HG02981 (cell line): Measurements from ENCODE around the gene JUN.

ENCODE experiments used
- ATAC-seq: cut with Tn5 transposase; IDR thresholded peaks from one replicate; pipeline ENCODE4 v1.9.1; 2021; ENCODE audit warnings: mild to moderate bottlenecking, moderate library complexity; ENCODE audit not compliant: unreplicated experiment

Gene JUN

DNA sequence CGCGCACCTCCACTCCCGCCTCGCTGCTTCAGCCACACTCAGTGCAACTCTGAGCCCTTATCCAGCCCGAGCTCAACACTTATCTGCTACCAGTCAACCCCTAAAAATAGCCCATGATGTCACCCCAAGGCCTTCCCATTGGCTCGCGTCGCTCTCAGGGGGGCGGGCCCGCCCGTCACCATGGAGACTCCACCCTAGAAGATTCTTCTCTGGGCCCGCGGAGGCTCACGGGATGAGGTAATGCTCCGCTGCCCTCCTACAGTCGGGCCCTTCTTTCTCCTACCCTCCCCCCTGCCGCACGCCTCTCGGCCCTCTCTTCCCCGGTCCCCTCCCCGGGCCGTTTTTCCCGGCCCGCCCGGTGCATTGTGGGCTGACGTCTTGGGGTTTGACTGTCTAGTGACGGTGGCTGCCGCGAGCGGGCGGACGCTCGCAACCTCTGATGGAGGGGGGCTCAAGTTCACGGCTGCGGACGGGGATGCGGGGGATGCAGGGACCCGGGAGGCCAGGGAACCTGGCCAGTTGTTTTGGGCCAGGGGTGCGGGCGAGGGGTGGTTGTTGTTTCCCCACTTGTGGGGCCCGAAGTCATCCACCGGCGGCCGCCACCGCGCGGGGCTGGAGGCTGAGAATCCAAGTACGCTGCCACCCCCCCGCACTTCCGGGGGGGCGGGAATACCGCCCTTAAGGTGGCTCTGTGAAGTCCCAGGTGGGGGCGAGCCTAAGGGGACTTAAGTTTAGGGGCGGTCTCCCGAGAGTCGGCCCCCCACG is at the start of gene JUN:
Gene JUN (minus strand): TSS at position 55 of the 765 bp plus-strand sequence. CDS start 977 bp downstream, outside the sequence.
- ATAC-seq: peak; percentile 78

DNA sequence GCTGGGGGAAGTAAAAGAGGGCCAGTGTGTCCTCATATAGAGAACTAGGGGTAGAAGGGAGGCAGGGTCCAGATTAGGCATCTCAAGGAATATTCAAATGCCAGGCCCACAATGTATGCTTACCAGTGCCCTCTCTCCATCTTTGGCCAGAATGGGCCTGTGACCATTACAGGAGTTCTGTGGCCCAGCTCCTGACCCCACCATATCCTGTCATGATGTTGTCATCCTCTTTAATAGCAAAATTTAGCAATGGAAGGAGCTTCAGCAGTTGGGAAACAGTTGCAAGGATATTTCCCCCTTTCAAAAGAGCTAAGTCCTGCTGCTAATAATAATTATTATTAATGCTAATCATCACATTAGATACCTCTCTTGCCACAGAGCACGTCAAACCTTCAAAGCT is 49.3 kb upstream of the JUN start:
- no peak for ATAC-seq

DNA sequence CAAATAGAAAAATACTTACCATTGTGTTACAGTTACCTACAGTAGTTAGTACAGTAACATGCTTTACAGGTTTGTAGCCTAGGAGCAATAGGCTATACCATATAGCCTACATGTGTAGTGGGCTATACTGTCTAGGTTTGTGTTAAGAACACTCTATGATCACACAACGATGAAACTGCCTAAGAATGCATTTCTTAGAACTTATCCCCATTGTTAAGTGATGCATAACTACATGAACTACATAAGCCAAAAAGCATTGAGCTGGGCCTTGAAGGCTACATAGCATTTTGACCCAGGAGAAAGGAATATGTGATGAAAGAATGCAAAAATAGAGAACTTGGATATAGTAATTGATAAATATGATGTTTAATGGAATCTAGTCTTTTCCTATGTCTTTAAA is 46.4 kb upstream of the JUN start:
- ATAC-seq: no peak

DNA sequence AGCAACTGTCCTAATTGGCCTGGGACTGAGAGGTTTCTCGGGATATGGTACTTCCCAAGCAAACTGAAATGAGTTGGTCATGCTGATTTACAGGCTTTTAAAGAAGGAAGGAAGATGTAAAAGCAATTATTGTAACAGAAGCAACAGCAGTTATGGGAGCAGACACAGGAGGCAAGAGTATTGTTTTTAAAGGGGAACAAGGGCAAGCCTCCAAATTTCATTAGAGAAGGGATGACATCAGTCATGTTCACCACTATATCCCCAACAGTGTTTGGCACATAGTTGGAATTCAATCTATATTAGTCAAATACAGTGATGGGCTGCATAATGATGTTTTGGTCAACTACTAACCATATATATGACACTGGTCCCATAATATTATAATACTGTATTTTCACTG is 46.0 kb upstream of the JUN start:
- no peak for ATAC-seq

DNA sequence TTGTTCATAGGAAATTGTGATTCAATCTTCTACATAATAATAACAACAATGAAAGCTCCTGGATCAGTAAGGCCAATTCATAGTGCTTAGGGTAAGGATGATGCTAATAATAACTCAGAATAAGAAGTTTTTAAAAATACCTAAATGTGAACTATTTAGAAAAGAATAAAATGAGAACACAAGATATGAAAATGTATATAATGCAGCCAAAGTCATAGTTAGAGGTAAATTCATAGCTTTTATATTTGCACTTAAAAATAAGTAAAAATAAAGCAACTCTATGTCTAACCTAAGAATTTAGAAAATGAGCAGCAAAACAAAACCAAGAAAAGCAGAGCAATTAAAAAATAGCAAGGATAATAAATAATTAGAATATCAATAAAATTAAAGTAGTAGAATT is 43.5 kb upstream of the JUN start:
- ATAC-seq: no peak

DNA sequence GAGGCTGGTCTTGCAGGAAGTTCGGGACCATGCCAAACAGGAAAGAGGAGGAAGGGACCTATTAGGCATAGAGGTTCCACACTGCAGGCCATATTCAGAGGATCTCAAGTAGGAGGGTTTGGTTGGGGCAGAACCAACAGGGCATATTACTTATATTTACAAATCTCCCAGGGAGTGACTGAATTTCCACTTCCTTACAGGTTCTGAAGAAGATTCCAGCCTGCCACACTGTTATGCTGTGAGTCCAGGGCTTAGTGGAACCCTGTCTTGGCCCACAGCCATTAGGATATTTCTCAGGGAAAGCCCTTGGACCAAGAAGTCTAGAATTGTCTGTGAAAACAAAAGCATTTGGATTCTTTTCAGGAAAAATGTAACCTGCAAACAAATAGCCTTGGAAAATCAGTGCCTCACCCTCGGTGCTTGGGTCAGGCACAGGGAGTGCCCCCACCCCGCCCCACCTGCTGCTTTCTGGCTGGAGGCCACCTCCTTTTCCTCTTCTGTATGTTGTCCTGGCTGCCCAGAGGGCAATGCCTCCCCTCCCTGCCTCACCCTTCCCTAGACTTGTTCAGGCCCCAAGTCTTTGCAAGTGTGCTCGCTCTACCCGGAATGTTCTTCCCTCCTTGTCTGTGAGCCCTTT is 41.0 kb upstream of the JUN start:
- ATAC-seq: no peak

DNA sequence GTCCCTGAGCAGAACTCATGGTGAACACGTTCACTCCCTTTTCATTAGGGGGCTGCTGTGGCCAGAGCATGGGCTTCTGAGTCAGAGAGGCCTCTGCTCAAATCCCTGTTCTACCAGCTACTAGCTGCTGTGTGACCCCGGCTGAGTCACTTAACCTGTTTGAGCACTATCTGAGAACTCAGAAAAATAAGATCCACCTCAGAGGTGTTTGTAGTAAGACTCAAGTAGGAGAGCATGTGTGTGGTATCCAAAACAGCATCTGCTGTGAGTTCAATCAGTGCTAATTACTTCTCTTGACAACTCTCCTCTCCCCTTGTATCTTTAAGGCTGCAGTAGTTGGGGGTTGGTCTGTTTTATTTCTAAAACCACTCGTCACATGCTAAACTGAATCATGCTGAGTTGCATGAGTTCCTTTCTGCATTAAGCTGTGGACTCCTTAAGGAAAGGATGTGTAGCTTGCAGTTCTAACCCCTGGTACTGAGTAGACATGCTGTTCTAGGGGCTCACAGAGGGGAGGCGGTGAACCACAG is 39.7 kb upstream of the JUN start:
- ATAC-seq: no peak

DNA sequence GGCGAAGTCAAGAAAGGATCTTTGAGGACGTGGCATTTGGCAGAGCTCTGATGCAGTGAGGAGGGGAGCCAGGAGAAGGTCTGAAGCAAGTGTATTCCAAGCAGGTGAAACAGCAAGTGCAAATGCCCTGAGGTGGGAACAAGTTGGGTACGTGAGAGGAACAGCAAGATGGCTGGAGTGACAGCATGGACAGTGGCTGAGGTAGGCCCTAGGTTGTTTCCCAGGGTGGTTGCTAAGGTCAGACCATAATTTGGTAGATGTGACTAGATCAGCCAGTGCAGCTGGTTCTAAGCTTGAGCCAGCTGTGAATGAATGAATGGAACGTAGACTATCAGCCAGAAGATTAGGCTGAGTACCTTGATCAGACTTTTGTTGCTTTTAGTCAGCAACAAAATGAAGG is 37.5 kb upstream of the JUN start:
- no peak for ATAC-seq

DNA sequence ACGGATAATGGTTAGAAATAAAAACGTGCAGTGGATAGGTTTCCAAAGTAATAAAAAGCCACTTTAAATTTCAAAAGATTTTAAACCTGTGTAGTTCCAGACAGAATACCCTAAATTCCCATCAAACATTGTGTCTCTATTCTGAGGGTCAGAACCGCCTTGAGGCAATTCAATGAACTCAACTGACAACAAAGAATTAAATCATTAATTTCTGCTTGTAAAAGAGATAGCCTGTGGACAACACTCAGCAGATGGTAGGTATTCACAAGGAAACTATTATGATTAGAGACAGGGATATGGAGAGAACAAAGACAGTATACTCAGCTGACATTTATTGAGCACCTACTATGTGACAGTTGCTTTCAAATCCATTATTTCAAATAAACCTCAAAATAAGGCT is 35.1 kb upstream of the JUN start:
- ATAC-seq: no peak

DNA sequence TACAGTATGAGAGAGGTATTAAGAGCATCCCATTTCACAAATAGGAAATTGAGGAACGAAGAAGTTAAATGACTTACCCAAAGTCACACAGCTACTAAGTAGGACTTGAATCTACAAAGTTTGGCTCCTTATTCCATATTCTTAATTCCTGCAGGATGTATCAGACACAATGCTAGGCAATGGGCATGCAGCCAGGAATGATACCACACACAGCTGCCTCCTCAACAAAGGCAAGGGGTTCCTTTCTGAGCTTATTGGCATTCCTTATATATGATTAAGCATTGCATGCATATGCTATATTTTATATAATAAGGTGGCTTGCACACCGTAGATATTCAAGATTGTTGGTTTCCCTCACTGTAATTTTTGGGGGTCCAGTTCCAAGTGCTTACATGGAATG is 34.2 kb upstream of the JUN start:
- ATAC-seq: no peak

DNA sequence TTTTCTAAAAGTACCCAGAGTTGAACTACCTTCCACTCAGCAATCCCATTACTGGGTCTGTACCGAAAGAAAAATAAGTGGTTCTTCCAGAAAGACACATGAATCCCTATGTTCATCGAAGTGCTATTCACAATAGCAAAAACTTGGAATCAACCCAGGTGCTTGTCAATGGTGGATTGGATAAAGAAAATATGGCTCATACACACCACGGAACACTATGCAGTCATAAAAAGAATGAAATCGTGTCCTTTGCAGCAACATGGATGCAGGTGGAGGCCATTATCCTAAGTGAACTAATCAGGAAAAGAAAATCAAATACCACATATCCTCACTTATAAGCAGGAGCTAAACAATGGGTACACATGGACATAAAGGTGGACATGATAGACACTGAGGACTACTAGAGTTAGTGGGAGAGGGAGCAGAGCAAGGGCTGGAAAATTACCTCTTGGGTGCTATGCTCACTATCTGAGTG is 32.9 kb upstream of the JUN start:
- ATAC-seq: no peak

DNA sequence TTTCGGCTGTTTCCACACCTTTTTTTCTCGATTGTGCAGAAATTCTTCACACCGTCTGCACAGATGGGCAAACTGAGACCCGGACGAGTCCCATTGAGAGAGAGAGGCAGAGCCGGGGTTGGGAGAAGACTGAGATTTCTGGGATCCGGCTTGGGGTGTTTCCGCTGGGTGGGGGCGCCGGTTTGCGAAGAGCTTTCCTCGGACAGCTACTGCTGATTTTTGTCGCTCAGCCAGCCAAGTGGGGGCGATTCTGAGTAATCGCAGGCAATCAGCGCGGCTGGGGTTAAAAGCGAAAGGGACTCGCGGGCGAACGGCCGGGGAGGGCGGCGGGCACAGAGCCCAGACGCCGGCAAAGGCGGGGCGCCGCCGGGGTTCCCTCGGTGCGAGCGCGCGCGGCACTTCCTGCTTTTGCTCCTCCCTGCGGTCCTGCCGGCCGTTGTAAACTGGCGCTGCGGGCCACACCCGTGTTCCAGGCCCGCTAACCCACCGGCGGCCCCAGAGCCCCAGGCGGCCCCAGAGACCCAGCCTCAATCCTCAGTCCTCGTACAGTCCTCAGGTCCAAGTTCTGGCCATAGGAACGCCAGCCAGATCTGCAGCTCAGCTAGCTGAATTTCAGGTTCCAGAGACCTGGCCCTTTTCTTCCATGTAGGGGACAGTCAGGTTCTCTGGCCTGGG is 32.4 kb upstream of the JUN start:
- ATAC-seq: peak; percentile 84

DNA sequence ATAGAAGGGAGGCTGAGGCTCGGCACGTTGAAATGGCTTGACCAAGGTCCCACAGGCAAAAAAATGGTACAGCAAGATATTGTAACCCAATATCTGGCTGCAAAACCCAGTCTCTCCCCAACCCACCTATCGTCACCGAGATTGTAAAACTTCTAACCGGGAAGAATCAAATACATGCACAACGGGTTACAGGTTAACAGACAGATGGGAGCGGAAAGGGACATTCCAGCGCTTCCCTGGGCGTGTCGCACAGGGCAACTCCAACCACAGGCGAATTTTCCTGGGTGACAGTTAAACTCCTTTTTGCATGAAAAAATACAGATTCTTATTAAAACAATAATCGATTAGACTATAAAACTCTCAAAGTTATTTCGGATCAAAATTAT is 31.8 kb upstream of the JUN start:
- ATAC-seq: peak; percentile 24

DNA sequence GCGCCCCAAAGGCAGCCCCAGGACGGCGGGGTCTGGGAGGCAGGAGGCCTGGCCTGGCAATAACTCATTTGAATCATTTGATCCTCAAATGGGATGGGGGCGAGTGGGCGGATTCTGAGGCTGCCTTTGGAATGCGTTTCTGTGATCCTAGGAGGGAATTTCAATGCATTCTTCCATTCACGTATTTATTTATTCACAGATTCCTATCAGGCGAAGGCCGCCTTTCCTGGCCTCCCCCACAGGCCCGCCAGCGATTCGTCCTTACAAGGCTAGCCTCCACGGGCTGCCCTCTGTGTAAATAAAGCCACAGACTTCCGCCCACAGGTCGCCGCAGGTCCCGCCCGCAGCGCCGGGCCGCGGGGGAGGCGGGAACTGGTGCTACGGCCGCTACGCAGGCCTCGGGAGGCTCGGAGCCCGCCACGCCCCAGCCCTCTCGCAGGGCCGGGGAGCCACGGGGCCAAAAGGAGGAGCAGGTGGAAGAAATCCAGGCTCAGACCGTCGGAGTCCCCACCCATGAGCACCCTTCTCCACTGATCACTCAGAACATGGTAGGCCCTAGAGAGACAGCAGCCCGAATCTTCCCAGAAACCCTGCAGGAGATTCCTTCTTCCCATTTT is 31.3 kb upstream of the JUN start:
- ATAC-seq: peak; percentile 37

DNA sequence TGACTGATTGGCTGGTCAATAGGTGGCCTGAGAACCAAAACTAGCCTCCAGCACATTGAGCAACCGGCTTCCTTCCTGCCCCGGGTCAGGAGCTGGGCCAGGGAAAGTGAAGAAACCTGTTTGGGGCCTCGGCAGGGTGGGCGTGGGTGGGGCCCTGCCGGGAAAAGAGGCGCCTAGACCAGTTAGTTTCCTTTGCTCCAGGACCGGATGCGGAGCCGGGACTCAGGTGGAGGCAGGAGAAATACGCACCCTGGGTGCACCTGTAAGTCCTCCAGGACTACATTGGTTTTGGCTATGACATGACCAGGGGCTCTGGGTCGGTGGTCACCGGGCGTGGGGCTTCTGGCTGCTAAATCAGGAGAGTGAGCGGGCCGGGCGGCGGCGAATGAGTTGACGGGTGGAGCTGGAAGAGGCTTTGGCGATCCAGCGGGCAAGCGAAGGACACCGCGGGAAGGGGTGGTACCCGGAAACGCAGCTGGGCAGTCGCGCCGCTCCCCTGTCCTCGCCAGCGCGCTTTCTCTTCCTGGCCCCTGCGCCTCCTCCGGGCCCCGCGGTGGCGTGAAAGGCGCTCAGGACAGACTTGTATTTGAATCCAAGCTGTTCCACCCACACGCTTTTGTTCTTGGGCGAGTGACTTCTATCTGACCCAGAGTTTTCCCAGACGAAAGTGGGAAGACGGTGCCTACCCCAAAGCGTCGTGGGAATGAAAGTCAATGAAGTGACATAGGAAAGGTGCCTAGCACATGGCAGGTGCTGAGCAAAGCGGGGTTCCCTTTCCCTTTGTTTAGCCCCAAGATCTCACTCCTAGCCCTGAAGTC is 30.6 kb upstream of the JUN start:
- no peak for ATAC-seq

DNA sequence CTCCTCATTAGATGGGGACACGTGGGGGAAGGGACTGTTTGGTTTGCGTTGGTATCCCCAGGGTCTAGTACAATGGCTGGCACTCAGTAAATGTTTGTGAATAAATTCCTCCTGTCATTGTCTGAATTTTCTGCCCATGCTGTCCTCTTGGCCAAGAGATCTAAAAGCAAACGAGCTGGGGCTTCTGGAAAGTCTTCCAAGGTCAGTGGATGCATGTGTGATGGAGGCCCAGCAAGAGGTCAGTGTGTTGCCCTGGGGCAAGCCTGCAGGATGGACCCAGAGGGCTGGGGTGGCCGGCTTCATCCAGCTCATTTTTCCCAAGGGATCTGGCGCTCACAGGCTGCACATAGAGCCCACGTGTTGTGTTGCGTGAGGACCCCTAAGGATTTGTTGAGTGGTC is 30.0 kb upstream of the JUN start:
- no peak for ATAC-seq

DNA sequence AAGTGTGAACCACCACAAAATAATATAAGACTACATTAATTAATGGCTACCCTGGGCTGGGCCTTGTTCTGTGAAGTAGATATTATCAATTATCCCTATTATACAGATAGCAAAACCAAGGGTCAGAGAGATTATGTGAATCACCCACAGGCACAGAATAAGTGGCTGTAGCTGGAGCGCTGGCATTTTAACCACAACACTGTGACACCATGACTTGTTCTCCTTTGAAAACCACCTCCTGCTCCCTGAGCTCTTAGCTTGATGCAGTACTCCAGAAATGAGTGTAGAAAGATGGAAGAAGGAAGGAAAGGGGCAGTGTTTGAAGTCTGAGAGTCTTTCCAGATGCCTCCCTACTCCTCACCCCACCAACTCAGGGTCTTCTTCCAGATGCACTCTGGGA is 29.5 kb upstream of the JUN start:
- ATAC-seq: no peak

DNA sequence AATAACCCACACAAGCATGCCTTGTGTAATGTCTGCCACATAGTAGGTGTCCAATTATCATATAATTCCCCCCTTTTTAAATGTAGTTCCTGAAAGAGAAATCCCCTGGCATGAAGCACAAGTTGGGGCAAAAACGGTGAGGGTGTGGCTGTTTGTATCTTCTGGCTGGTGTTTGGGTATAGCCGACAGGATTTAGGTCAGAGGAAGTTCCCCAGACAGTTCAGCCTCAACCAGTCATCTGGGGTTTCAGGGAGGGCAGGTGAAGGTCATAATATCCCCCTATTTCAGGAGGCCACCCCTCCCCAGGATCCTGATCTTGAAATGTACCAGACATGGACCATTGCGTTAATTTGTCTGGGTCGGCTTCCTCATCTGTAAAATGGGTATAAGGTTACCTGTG is 29.1 kb upstream of the JUN start:
- ATAC-seq: no peak

DNA sequence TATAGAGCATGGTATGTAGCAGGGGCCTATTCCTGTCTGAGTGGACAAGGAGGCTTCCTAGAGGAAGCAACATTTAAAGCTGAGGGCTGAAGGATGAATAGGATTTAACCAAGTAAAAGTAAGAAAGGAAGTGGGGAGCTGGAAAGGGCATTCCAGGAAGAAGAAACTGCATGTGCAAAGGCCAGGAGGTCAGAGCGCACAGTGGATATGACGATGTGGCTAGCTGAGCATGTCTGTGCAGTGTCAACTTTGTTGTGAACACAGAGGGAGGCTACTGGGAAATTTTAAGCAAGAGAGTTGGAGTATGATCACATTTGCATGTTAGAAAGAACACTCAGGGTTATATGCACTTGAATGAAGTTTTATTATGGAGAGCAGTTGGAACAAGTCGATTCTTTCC is 28.6 kb upstream of the JUN start:
- no peak for ATAC-seq

DNA sequence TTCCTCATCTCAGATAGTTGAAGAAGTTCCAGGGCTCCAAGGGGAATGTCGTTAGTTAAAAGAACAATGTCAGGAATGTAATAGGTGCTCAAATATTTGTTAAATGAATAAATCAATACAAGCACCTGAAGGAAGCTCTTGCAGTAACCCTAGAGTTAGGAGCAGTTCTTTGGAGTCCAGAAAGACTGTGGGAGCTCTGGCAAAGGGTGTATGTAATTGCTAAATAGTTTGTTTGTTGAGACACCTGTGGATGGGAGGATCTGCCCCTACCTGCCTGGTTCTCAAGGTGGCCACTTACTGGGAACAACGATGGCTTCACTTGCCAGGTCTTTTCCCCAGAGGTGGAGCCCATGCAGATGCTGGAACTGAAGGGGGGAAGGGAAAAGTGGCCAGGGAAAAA is 27.5 kb upstream of the JUN start:
- no peak for ATAC-seq
